ENCODE results near the gene ACTN1.

DNA sequence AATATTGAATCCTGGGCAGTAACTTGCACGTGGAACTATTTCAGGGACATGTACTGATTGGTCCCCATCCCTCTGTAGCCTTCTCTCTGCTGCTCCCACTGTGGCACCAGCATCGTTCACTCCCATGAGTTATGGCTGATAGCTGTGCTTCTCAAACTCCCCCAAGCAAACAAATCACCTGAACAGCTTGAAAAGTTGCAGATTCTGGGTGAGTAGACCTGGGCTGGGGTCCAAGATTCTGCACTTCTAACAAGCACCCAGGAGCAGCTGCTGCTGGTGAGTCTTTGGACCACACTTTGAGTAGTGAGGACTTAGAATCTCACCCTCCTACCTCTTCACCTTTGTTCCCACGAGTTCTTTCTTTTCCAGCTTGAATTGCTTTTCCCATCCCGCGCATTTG is 136.8 kb downstream of the ACTN1 start:
- no peak for TF ChIP-seq GATA3 (IDR thresholded peaks at IDR 0.05; ENCODE audit: low read depth, low read length)
- no peak for TF ChIP-seq GATA2 (IDR thresholded peaks at IDR 0.05; ENCODE audit: low read depth, low read length)

Measured in SH-SY5Y (cell line).